HCT116 (cell line): Measurements from ENCODE around the gene CDK19. TPM values are rescaled to one million over a fixed set of nuclear protein-coding genes. Genes with fewer than 3 reads are reported as not detected.

Experiments used
- ATAC-seq: fragments of 200-7000 bp; cut with Tn5 transposase; 2 replicates; pipeline ENCODE4 v1.9.1; 2020; ENCODE audit warnings: mild to moderate bottlenecking, moderate library complexity
- BruUV-seq: library from RNA; stranded (reverse); fragments of 400-500 nt; replicated peaks from 2 replicates; lab custom pipeline; 2021; lab: Mats Ljungman, UMichigan
- CTCF ChIA-PET: fragments of 300-600 bp; sonication (Branson Sonifier 250); formaldehyde crosslinking; loops from one replicate; lab custom pipeline; 2021; ENCODE audit warnings: antibody characterized with exemption; lab: Charles Lee
- POLR2A ChIA-PET: fragments of 300-600, 350-600 bp; sonication (Branson Sonifier 250); formaldehyde crosslinking; loops from one replicate; lab custom pipeline; 2021; ENCODE audit warnings: antibody characterized with exemption; lab: Charles Lee
- RAD21 ChIA-PET, 2 experiments: fragments of 300-600 bp; sonication (Branson Sonifier 250); formaldehyde crosslinking; loops; one replicate each; lab custom pipeline; 2023; ENCODE audit warnings: low total read pairs in 2 of 2; ENCODE audit not compliant: uncharacterized antibody in 2 of 2, unreplicated experiment in 2 of 2, low non-redundant PET in 1 of 2; lab: Charles Lee
- DNase-seq: peaks from one replicate; pipeline ENCODE4 v3.0.0-alpha.2; 2010; ENCODE audit warnings: low read depth, low spot score
- H2AFZ ChIP-seq: fragments of 200-600 bp; shearing (Covaris generic), sonication (generic); 2 replicates; pipeline ENCODE4 v1.6.1; 2017; ENCODE audit warnings: low read depth, mixed run types, mixed read lengths, antibody characterized with exemption, low read length; ENCODE audit not compliant: poor library complexity, severe bottlenecking
- H3K27ac ChIP-seq: 2 replicates; pipeline ENCODE4 v1.5.1; 2012; ENCODE audit warnings: low read depth, low read length
- H3K27me3 ChIP-seq: fragments of 200-600 bp; sonication (generic); 2 replicates; pipeline ENCODE4 v1.6.1; 2016; ENCODE audit warnings: mixed run types, low read length, mixed read lengths; ENCODE audit not compliant: insufficient read depth
- H3K36me3 ChIP-seq, 2 experiments: fragments of 200-500 bp in 1 of 2; fragments of 200-600 bp in 1 of 2; sonication (Bioruptor generic) in 1 of 2; sonication (generic) in 1 of 2; 2 replicates each; pipeline versions ENCODE4 v1.5.1 to v1.6.1; 2014 to 2016; ENCODE audit warnings: low read length in 2 of 2, inconsistent platforms in 1 of 2, mixed read lengths in 1 of 2, mixed run types in 1 of 2; ENCODE audit not compliant: insufficient read depth in 2 of 2, control insufficient read depth in 1 of 2
- H3K4me1 ChIP-seq, 2 experiments: fragments of 200-600 bp in 1 of 2; sonication (generic) in 1 of 2; 2 replicates each; pipeline versions ENCODE4 v1.5.1 to v1.6.1; 2012 to 2017; ENCODE audit warnings: low read length in 2 of 2, inconsistent platforms in 1 of 2, mild to moderate bottlenecking in 1 of 2, mixed read lengths in 1 of 2, mixed run types in 1 of 2, moderate library complexity in 1 of 2; ENCODE audit not compliant: insufficient read depth in 2 of 2, control insufficient read depth in 1 of 2
- H3K4me2 ChIP-seq: fragments of 200-600 bp; sonication (generic); 2 replicates; pipeline ENCODE4 v1.6.1; 2017; ENCODE audit warnings: mixed run types, low read length, mixed read lengths
- H3K4me3 ChIP-seq, 2 experiments: fragments of 200-600 bp in 1 of 2; sonication (generic) in 1 of 2; replicated peaks in 1 of 2; 2 replicates each; pipeline ENCODE4 v1.5.1; 2011 to 2016; ENCODE audit warnings: low read length in 2 of 2, control low read depth in 1 of 2, low read depth in 1 of 2, mild to moderate bottlenecking in 1 of 2, mixed read lengths in 1 of 2, mixed run types in 1 of 2
- H3K79me2 ChIP-seq: fragments of 200-600 bp; sonication (generic); 2 replicates; pipeline ENCODE4 v1.6.1; 2017; ENCODE audit warnings: mild to moderate bottlenecking, mixed run types, low read length, moderate library complexity, mixed read lengths; ENCODE audit not compliant: insufficient read depth
- H3K9ac ChIP-seq: fragments of 200-600 bp; sonication (generic); 2 replicates; pipeline ENCODE4 v1.6.1; 2016; ENCODE audit warnings: low read length, mixed read lengths
- H3K9me2 ChIP-seq: fragments of 200-600 bp; sonication (generic), shearing (Covaris generic); 2 replicates; pipeline ENCODE4 v1.6.1; 2017; ENCODE audit warnings: mixed run types, mild to moderate bottlenecking, moderate library complexity; ENCODE audit not compliant: insufficient read depth
- H3K9me3 ChIP-seq, 2 experiments: fragments of 200-500 bp in 1 of 2; fragments of 200-600 bp in 1 of 2; sonication (Bioruptor generic) in 1 of 2; sonication (generic) in 1 of 2; 2 replicates each; pipeline ENCODE4 v1.6.1; 2014 to 2017; ENCODE audit warnings: low read length in 2 of 2, mixed read lengths in 2 of 2, inconsistent platforms in 1 of 2, low read depth in 1 of 2, mild to moderate bottlenecking in 1 of 2, mixed run types in 1 of 2, moderate library complexity in 1 of 2; ENCODE audit not compliant: control insufficient read depth in 1 of 2, insufficient read depth in 1 of 2
- H4K20me1 ChIP-seq: fragments of 200-600 bp; sonication (generic), shearing (Covaris generic); 2 replicates; pipeline ENCODE4 v1.6.1; 2017; ENCODE audit warnings: mixed run types, mild to moderate bottlenecking, moderate library complexity; ENCODE audit not compliant: insufficient read depth
- CTCF ChIP-seq, 3 experiments: fragments of 200-600 bp in 1 of 3; sonication (generic) in 1 of 3; IDR thresholded peaks in 2 of 3; conservative IDR thresholded peaks in 1 of 3; 2 replicates each; pipeline ENCODE4 v1.5.1; 2012 to 2017; ENCODE audit warnings: low read depth in 2 of 3, low read length in 2 of 3, antibody characterized with exemption in 1 of 3, borderline replicate concordance in 1 of 3, control low read depth in 1 of 3, mild to moderate bottlenecking in 1 of 3, mixed read lengths in 1 of 3, mixed run types in 1 of 3, moderate library complexity in 1 of 3; ENCODE audit not compliant: insufficient read depth in 1 of 3
- EZH2 ChIP-seq: fragments of 200-600 bp; sonication (generic); IDR thresholded peaks from 2 replicates; pipeline ENCODE4 v1.6.1; 2017; ENCODE audit warnings: antibody characterized with exemption, mixed run types
- TCF7L2 ChIP-seq: IDR thresholded peaks from 2 replicates; pipeline ENCODE4 v1.7.0; 2011; ENCODE audit warnings: borderline replicate concordance, inconsistent platforms; ENCODE audit not compliant: insufficient read depth, insufficient read length; ENCODE audit errors: extremely low read depth
- YY1 ChIP-seq: IDR thresholded peaks from 2 replicates; pipeline ENCODE4 v1.6.1; 2011; ENCODE audit warnings: low read length, low read depth, moderate library complexity, mild to moderate bottlenecking; ENCODE audit not compliant: insufficient replicate concordance; ENCODE audit errors: extremely low read depth
- ZBTB33 ChIP-seq: IDR thresholded peaks from 2 replicates; pipeline ENCODE4 v1.6.1; 2011; ENCODE audit warnings: mild to moderate bottlenecking, low read length, moderate library complexity; ENCODE audit not compliant: insufficient replicate concordance; ENCODE audit errors: extremely low read depth
- ZFX ChIP-seq: fragments of 450-650 bp; IDR thresholded peaks from 2 replicates; pipeline ENCODE4 v1.6.1; 2017
- intact Hi-C: fragments of 100-400 bp; cut with micrococcal nuclease; formaldehyde crosslinking; loops from 2 replicates; pipeline ENCODE4 v1.10.0; 2022
- total RNA-seq: library from RNA; stranded (reverse); gene quantifications from one replicate; pipeline ENCODE4 v1.2.1, GENCODE V29; 2021; ENCODE audit not compliant: unreplicated experiment
- TF ChIP-seq, protein P1 (sequence below): IDR thresholded peaks from 2 replicates; pipeline ENCODE4 v1.6.1; 2012
- TF ChIP-seq, protein P2 (sequence below): IDR thresholded peaks from 2 replicates; pipeline ENCODE4 v1.6.1; 2012; ENCODE audit warnings: low read depth

The CDK19 gene
- total RNA-seq, 1 experiment from 2014 or later: 20.0 TPM

DNA sequence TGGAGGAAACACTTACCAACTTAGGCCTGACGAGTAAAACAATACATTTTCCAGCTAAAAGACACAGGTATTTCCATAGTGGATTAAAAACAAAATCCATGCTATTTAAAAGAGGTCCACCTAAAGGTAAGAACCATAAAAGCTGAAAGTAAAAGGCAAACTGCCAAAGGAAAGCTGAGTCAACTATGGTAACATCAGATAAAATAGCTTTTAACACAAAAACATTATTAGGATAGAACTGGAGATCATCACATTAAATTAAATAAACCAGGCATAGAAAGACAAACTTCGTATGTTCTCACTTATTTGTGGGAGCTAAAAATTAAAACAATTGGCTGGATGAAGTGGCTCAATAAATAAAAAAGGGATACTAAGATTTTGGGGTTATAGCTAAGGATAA, 172.1 kb downstream of the CDK19 start:
- Histone ChIP-seq H2AFZ (no peak overlapping the region), H3K4me2 (no peak overlapping the region), H3K27me3 (no peaks in the 10 kb centered on the region), H3K9ac (no peak overlapping the region), H3K9me3 (no peaks in the 10 kb centered on the region), H3K4me3 (no peak overlapping the region), H4K20me1 (no peaks in the 10 kb centered on the region), H3K9me2 (no peaks in the 10 kb centered on the region), H3K36me3 (no peaks in the 10 kb centered on the region), H3K79me2 (no peaks in the 10 kb centered on the region), H3K27ac (no peak overlapping the region), H3K4me1 (no peaks in the 10 kb centered on the region)
- no peak for TF ChIP-seq ZBTB33
- TF ChIP-seq, protein P1, sequence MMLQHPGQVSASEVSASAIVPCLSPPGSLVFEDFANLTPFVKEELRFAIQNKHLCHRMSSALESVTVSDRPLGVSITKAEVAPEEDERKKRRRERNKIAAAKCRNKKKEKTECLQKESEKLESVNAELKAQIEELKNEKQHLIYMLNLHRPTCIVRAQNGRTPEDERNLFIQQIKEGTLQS: no peak
- TF ChIP-seq YY1: no peak
- no peak for TF ChIP-seq EZH2
- DNase-seq (no peak), ATAC-seq (no peak)
- intact Hi-C loops: no loop called here
- BruUV-seq: no TSS peak
- CTCF ChIA-PET: no interaction called here
- RAD21 ChIA-PET: no interaction called here
- POLR2A ChIA-PET: no interaction called here

DNA sequence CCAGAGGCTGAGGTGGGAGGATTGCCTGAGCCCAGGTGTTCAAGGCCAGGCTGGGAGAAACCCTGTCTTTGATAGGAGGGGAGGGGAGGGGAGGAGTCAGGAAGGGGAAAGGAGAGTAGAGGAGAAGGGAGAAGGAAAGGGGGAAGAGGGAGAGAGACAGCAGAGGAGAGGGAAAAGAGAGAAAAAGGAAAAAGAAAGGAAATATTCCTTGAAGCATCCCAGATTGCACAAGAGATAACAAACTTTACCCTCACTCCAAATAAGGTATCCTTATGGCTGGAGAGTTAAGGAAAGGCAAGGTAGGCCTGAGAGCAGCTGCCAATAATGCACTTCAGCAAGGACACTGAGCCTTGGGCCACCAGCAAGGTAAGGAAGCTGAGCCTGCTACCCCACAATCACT, 172.6 kb downstream of the CDK19 start:
- CTCF ChIA-PET: no interaction called here
- Histone ChIP-seq H3K4me2 (no peak overlapping the region), H3K27ac (no peak overlapping the region), H3K79me2 (no peaks in the 10 kb centered on the region), H3K36me3 (no peaks in the 10 kb centered on the region), H3K9me2 (no peaks in the 10 kb centered on the region), H3K9ac (no peak overlapping the region), H3K27me3 (no peaks in the 10 kb centered on the region), H3K9me3 (no peaks in the 10 kb centered on the region), H3K4me3 (no peak overlapping the region), H3K4me1 (no peaks in the 10 kb centered on the region), H4K20me1 (no peaks in the 10 kb centered on the region), H2AFZ (no peak overlapping the region)
- ATAC-seq: no peak
- no peak for DNase-seq
- RAD21 ChIA-PET: no interaction called here
- intact Hi-C loops: no loop called here
- POLR2A ChIA-PET: no interaction called here
- no TSS peak for BruUV-seq
- TF ChIP-seq ZBTB33 (no peak), TCF7L2 (no peak), ZFX (no peak), CTCF (IDR thresholded peaks at IDR 0.05 in 2 of 3, conservative IDR thresholded peaks at IDR 0.05 in 1 of 3; ENCODE audit: borderline replicate concordance in 1 of 3, insufficient read depth in 1 of 3, low read depth in 2 of 3, low read length in 2 of 3) (no peak)
- TF ChIP-seq, protein P2, sequence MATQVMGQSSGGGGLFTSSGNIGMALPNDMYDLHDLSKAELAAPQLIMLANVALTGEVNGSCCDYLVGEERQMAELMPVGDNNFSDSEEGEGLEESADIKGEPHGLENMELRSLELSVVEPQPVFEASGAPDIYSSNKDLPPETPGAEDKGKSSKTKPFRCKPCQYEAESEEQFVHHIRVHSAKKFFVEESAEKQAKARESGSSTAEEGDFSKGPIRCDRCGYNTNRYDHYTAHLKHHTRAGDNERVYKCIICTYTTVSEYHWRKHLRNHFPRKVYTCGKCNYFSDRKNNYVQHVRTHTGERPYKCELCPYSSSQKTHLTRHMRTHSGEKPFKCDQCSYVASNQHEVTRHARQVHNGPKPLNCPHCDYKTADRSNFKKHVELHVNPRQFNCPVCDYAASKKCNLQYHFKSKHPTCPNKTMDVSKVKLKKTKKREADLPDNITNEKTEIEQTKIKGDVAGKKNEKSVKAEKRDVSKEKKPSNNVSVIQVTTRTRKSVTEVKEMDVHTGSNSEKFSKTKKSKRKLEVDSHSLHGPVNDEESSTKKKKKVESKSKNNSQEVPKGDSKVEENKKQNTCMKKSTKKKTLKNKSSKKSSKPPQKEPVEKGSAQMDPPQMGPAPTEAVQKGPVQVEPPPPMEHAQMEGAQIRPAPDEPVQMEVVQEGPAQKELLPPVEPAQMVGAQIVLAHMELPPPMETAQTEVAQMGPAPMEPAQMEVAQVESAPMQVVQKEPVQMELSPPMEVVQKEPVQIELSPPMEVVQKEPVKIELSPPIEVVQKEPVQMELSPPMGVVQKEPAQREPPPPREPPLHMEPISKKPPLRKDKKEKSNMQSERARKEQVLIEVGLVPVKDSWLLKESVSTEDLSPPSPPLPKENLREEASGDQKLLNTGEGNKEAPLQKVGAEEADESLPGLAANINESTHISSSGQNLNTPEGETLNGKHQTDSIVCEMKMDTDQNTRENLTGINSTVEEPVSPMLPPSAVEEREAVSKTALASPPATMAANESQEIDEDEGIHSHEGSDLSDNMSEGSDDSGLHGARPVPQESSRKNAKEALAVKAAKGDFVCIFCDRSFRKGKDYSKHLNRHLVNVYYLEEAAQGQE: no peak
